HepG2 (cell line): Measurements from ENCODE around the gene PMFBP1. TPM values are rescaled to one million over a fixed set of nuclear protein-coding genes. Genes with fewer than 3 reads are reported as not detected.

Source experiments
- ATAC-seq: fragments of 200-7000 bp; cut with Tn5 transposase; 3 replicates; pipeline ENCODE4 v1.9.1; 2020; ENCODE audit warnings: mild to moderate bottlenecking, moderate library complexity
- BruUV-seq: library from RNA; stranded (reverse); fragments of 400-500 nt; replicated peaks from 2 replicates; lab custom pipeline; 2021; lab: Mats Ljungman, UMichigan
- CTCF ChIA-PET: fragments of 300-600 bp; formaldehyde crosslinking; extraction: SDS; loops from one replicate; lab custom pipeline; 2021; ENCODE audit warnings: low total read pairs, inconsistent platforms, low intra/inter-chr PET ratio; lab: Yijun Ruan, JAX
- POLR2A ChIA-PET: fragments of 350-600 bp; sonication (Branson Sonifier 250); formaldehyde crosslinking; loops from one replicate; lab custom pipeline; 2020; ENCODE audit warnings: antibody characterized with exemption, inconsistent platforms; lab: Yijun Ruan, JAX
- DNase-seq: peaks from one replicate; pipeline ENCODE4 v3.0.0-alpha.2; 2015; ENCODE audit warnings: low spot score
- FAIRE-seq: peaks from 3 replicates; lab custom pipeline; 2011; peaks lifted over from hg19 to GRCh38; lab: Jason Lieb, UNC
- H2AFZ ChIP-seq: one replicate; pipeline ENCODE4 v1.6.1; 2011; ENCODE audit warnings: low read length, inconsistent platforms
- H3K27ac ChIP-seq: fragments of 300-600 bp; 3 replicates; pipeline ENCODE4 v1.8.0; 2011; ENCODE audit warnings: mixed run types, mild to moderate bottlenecking, mixed read lengths, low read length, inconsistent platforms; ENCODE audit not compliant: insufficient read depth; ENCODE audit errors: extremely low read length
- H3K27me3 ChIP-seq, 2 experiments: fragments of 200-600 bp in 1 of 2; 2 replicates in 1 of 2; 3 replicates in 1 of 2; pipeline versions ENCODE4 v1.6.0 to v1.8.0; 2011; ENCODE audit warnings: low read length in 2 of 2, mild to moderate bottlenecking in 2 of 2, moderate library complexity in 2 of 2, inconsistent platforms in 1 of 2; ENCODE audit not compliant: insufficient read depth in 2 of 2, control insufficient read depth in 1 of 2
- H3K36me3 ChIP-seq, 2 experiments: fragments of 200-600 bp in 1 of 2; replicated peaks in 1 of 2; 2 replicates in 1 of 2; 3 replicates in 1 of 2; pipeline versions ENCODE4 v1.5.1 to v1.8.0; 2011; ENCODE audit warnings: low read length in 2 of 2, inconsistent platforms in 1 of 2; ENCODE audit not compliant: insufficient read depth in 2 of 2, control insufficient read depth in 1 of 2
- H3K4me1 ChIP-seq: 2 replicates; pipeline ENCODE4 v1.5.1; 2012; ENCODE audit warnings: low read length, inconsistent platforms; ENCODE audit not compliant: insufficient read depth
- H3K4me2 ChIP-seq: 2 replicates; pipeline ENCODE4 v1.6.0; 2011; ENCODE audit warnings: low read depth, low read length, inconsistent platforms
- H3K4me3 ChIP-seq, 3 experiments: fragments of 200-600 bp in 1 of 3; sonication (generic), shearing (Covaris generic) in 1 of 3; replicated peaks in 1 of 3; 2 replicates each; pipeline ENCODE4 v1.5.1; 2011 to 2016; ENCODE audit warnings: low read length in 3 of 3, inconsistent platforms in 2 of 3, low read depth in 2 of 3, mild to moderate bottlenecking in 2 of 3, control low read depth in 1 of 3, mixed read lengths in 1 of 3; ENCODE audit not compliant: insufficient read depth in 1 of 3
- H3K79me2 ChIP-seq: one replicate; pipeline ENCODE4 v1.6.1; 2011; ENCODE audit warnings: low read length, inconsistent platforms; ENCODE audit not compliant: insufficient read depth
- H3K9ac ChIP-seq: 2 replicates; pipeline ENCODE4 v1.6.0; 2011; ENCODE audit warnings: mild to moderate bottlenecking, low read depth, low read length, inconsistent platforms; ENCODE audit not compliant: insufficient read depth
- H3K9me3 ChIP-seq: 2 replicates; pipeline ENCODE4 v1.5.1; 2012; ENCODE audit warnings: mild to moderate bottlenecking, low read length
- H4K20me1 ChIP-seq: 2 replicates; pipeline ENCODE4 v1.6.0; 2011; ENCODE audit warnings: inconsistent platforms, mild to moderate bottlenecking, low read length, moderate library complexity; ENCODE audit not compliant: insufficient read depth
- CBFB ChIP-seq: sonication (generic); formaldehyde crosslinking; IDR thresholded peaks from 2 replicates; pipeline ENCODE4 v1.4.0; 2020; ENCODE audit warnings: missing genetic modification reagents
- FOXO4 ChIP-seq: sonication (generic); formaldehyde crosslinking; conservative IDR thresholded peaks from 2 replicates; pipeline ENCODE4 v1.8.1; 2023; ENCODE audit warnings: missing genetic modification reagents
- HCFC1 ChIP-seq: fragments of 150-350 bp; IDR thresholded peaks from 2 replicates; pipeline ENCODE4 v1.6.1; 2014; ENCODE audit warnings: low read depth, low read length
- IRX3 ChIP-seq: sonication (generic); formaldehyde crosslinking; IDR thresholded peaks from 2 replicates; pipeline ENCODE4 v1.8.1; 2023; ENCODE audit warnings: mild to moderate bottlenecking, low read depth, missing genetic modification reagents, borderline replicate concordance
- KDM3A ChIP-seq: IDR thresholded peaks from 2 replicates; pipeline ENCODE4 v1.6.1; 2018; ENCODE audit warnings: low read depth, missing compliant biosample characterization
- KLF12 ChIP-seq: sonication (generic); formaldehyde crosslinking; IDR thresholded peaks from 2 replicates; pipeline ENCODE4 v1.4.0; 2020; ENCODE audit warnings: missing genetic modification reagents, borderline replicate concordance
- MYPOP ChIP-seq: sonication (generic); formaldehyde crosslinking; IDR thresholded peaks from 2 replicates; pipeline ENCODE4 v1.8.1; 2023; ENCODE audit warnings: mild to moderate bottlenecking, moderate library complexity, missing genetic modification reagents
- RAD51 ChIP-seq: fragments of 450-650 bp; IDR thresholded peaks from 2 replicates; pipeline ENCODE4 v1.6.1; 2016; ENCODE audit warnings: borderline replicate concordance
- RFXANK ChIP-seq: IDR thresholded peaks from 2 replicates; pipeline ENCODE4 v1.6.1; 2016
- SETDB1 ChIP-seq: sonication (generic); formaldehyde crosslinking; IDR thresholded peaks from 2 replicates; pipeline ENCODE4 v1.5.1; 2020; ENCODE audit warnings: missing genetic modification reagents, mild to moderate bottlenecking, borderline replicate concordance
- SP4 ChIP-seq: sonication (generic); formaldehyde crosslinking; IDR thresholded peaks from 2 replicates; pipeline ENCODE4 v1.8.1; 2023; ENCODE audit warnings: mild to moderate bottlenecking, missing genetic modification reagents
- ZBTB25 ChIP-seq: IDR thresholded peaks from 2 replicates; pipeline ENCODE4 v1.6.1; 2018; ENCODE audit warnings: missing genetic modification reagents
- ZBTB4 ChIP-seq: sonication (generic); formaldehyde crosslinking; IDR thresholded peaks from 2 replicates; pipeline ENCODE4 v1.4.0; 2020; ENCODE audit warnings: missing genetic modification reagents, mild to moderate bottlenecking, borderline replicate concordance
- ZHX1 ChIP-seq: sonication (generic); formaldehyde crosslinking; IDR thresholded peaks from 2 replicates; pipeline ENCODE4 v1.8.1; 2022; ENCODE audit warnings: low read depth, mild to moderate bottlenecking, missing genetic modification reagents
- ZNF451 ChIP-seq: sonication (generic); formaldehyde crosslinking; IDR thresholded peaks from 2 replicates; pipeline ENCODE4 v1.5.0; 2020; ENCODE audit warnings: mild to moderate bottlenecking, missing genetic modification reagents
- WGBS: methylation state at CpG from one replicate; pipeline ENCODE4 v1.1.6; 2017; ENCODE audit warnings: low lambda C conversion rate; 5-methylcytosine and 5-hydroxymethylcytosine counted together
- in situ Hi-C: cut with HindIII; loops from 2 replicates; pipeline ENCODE4 v1.10.0; 2017; ENCODE audit warnings: low pct_unique_long_range_greater_than_20kb; ENCODE audit not compliant: extremely low pct_ligation_motif_present
- intact Hi-C: fragments of 100-400 bp; cut with micrococcal nuclease; formaldehyde crosslinking; loops from one replicate; pipeline ENCODE4 v1.10.0; 2022; ENCODE audit not compliant: unreplicated experiment
- polyA plus RNA-seq, 8 experiments: library from polyadenylated mRNA; depleted of rRNA in 3 of 8; stranded (reverse) in 7 of 8; unstranded in 1 of 8; fragments of >200 nt; fragmentation: Illumina TruSeq in 4 of 8; extraction: Trizol in 4 of 8; gene quantifications; 2 replicates each; pipeline versions ENCODE4 v1.2.1 to v1.2.3, GENCODE V29; 2011 to 2016; ENCODE audit warnings: low read depth in 4 of 8, missing spikeins in 1 of 8, mixed read lengths in 1 of 8; ENCODE audit not compliant: insufficient read depth in 1 of 8
- total RNA-seq, 5 experiments: library from RNA; depleted of rRNA; stranded (reverse); fragments of >200 nt; fragmentation: Illumina TruSeq; extraction: Trizol; gene quantifications; 2 replicates each; pipeline ENCODE4 v1.2.3, GENCODE V29; 2016; ENCODE audit warnings: low read depth in 1 of 5

PMFBP1 gene
- total and polyA plus RNA-seq, 2 of the 13 experiments (the other 11 are each of a cell fraction or from before 2014, with no cell fraction given): 1.9 to 3.8 TPM

- TF ChIP-seq MYPOP (CRISPR knock-in tag) (no peak), ZHX1 (CRISPR knock-in tag) (no peak), ZBTB4 (CRISPR knock-in tag) (no peak)
These were observed 34.3 kb upstream of the PMFBP1 start (continued) for GRCh38 chr16:72206299-72206698.

GRCh38 chr16:72203401-72203800 is 31.4 kb upstream of the PMFBP1 start:
- intact Hi-C loops: no loop called here
- no TSS peak for BruUV-seq
- H3K9me3 ChIP-seq: no peaks in the 10 kb centered on the region
- no peak overlapping the region for H3K4me2 ChIP-seq
- WGBS: 83% methylated on average over 6 of the region's 6 CpGs
- TF ChIP-seq KLF12 (CRISPR knock-in tag): no peak
- TF ChIP-seq IRX3: no peak
- no peak for TF ChIP-seq ZBTB25 (CRISPR knock-in tag)
- TF ChIP-seq RFXANK (CRISPR knock-in tag): no peak
- no peak for TF ChIP-seq HCFC1
- TF ChIP-seq CBFB (CRISPR knock-in tag): no peak
- TF ChIP-seq RAD51: no peak
- TF ChIP-seq KDM3A (CRISPR knock-in tag): no peak
- TF ChIP-seq FOXO4 (CRISPR knock-in tag): no peak
- no peak for TF ChIP-seq SP4
- no peak for TF ChIP-seq ZNF451 (CRISPR knock-in tag)
- no peak for TF ChIP-seq SETDB1 (CRISPR knock-in tag)
- TF ChIP-seq, all 625 proteins: peak for 0
- Histone ChIP-seq H3K36me3 (no peaks in the 10 kb centered on the region), H3K27me3 (no peaks in the 10 kb centered on the region), H3K79me2 (no peaks in the 10 kb centered on the region), H3K4me1 (no peaks in the 10 kb centered on the region), H2AFZ (no peak overlapping the region), H3K4me3 (no peak overlapping the region), H3K27ac (no peak overlapping the region), H3K9ac (no peak overlapping the region), H4K20me1 (no peaks in the 10 kb centered on the region)
- in situ Hi-C loops: no loop called here
- FAIRE-seq (no peak), ATAC-seq (no peak), DNase-seq (no peak)
- CTCF ChIA-PET: no interaction called here
- POLR2A ChIA-PET: no interaction called here
